RWPE1 (cell line): ENCODE measurements around the gene AK6.
A peak's percentile ranks its signal among the peaks of the same experiment; 100 is the strongest.
"Not testable (repeated sequence)": the region's sequence is repeated elsewhere in the genome, so short reads cannot be mapped to it uniquely, and the experiment has no call there.

Experiments used
- CTCF ChIA-PET: fragments of 350-600 bp; sonication (Branson Sonifier 250); formaldehyde crosslinking; extraction: SDS; loops from one replicate; lab custom pipeline; 2021; lab: Yijun Ruan, JAX
- POLR2A ChIA-PET: fragments of 400-600 bp; formaldehyde crosslinking; extraction: SDS; loops from one replicate; lab custom pipeline; 2020; ENCODE audit warnings: antibody characterized with exemption; ENCODE audit not compliant: low non-redundant PET; lab: Yijun Ruan, JAX
- DNase-seq: peaks from one replicate; pipeline ENCODE4 v3.0.0; 2012; ENCODE audit warnings: low spot score
- H3K27ac ChIP-seq: fragments of 450-650 bp; 2 replicates; pipeline ENCODE4 v1.5.1; 2017
- TF ChIP-seq, protein P1 (sequence below): fragments of 450-650 bp; conservative IDR thresholded peaks from 2 replicates; pipeline ENCODE4 v1.5.1; 2017; ENCODE audit warnings: low read depth, mild to moderate bottlenecking

AK6 gene

GRCh38 chr5:69404659-69405330 is 35.5 kb upstream of the AK6 start:
- no peak for DNase-seq
- no peak overlapping the region for H3K27ac ChIP-seq
- TF ChIP-seq, protein P1, sequence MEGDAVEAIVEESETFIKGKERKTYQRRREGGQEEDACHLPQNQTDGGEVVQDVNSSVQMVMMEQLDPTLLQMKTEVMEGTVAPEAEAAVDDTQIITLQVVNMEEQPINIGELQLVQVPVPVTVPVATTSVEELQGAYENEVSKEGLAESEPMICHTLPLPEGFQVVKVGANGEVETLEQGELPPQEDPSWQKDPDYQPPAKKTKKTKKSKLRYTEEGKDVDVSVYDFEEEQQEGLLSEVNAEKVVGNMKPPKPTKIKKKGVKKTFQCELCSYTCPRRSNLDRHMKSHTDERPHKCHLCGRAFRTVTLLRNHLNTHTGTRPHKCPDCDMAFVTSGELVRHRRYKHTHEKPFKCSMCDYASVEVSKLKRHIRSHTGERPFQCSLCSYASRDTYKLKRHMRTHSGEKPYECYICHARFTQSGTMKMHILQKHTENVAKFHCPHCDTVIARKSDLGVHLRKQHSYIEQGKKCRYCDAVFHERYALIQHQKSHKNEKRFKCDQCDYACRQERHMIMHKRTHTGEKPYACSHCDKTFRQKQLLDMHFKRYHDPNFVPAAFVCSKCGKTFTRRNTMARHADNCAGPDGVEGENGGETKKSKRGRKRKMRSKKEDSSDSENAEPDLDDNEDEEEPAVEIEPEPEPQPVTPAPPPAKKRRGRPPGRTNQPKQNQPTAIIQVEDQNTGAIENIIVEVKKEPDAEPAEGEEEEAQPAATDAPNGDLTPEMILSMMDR = no peak
- POLR2A ChIA-PET = no interaction called here
- CTCF ChIA-PET = no interaction called here

GRCh38 chr5:69378376-69378775 is 9.1 kb upstream of the AK6 start:
- POLR2A ChIA-PET = no interaction called here
- TF ChIP-seq, protein P1 = no peak
- no peak for DNase-seq
- CTCF ChIA-PET = no interaction called here
- H3K27ac ChIP-seq = no peak overlapping the region

GRCh38 chr5:69374911-69375446 is 5.7 kb upstream of the AK6 start:
- no peak for DNase-seq
- TF ChIP-seq, protein P1 = no peak
- no peak overlapping the region for H3K27ac ChIP-seq
- ChIA-PET CTCF (no interaction called here), POLR2A (no interaction called here)

DNA sequence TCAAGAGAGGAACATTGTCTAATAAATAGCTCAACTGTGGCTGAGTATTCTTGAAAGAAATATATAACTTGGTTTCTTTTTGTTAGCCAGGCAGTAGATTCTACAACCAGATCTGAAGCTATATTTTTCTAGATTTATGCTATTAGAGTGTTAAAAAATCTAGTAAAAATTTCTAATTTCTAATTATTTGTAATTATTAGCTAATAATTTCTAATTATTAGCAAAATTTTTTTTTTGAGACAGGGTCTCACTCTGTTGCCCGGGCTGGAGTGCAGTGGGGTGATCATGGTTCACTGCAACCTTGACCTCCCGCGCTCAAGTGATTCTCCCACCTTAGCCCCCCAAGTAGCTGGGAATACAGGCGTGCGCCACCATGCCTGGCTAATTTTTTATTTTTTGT is 3.1 kb upstream of the AK6 start:
- no peak overlapping the region for H3K27ac ChIP-seq
- ChIA-PET POLR2A (no interaction called here), CTCF (interaction anchor here (0.5 to 1.1 kb wide), 3 partner anchors 11 to 278 kb away, joined by 3 read pairs; partner anchors contain the start of gene SLC30A5)
- TF ChIP-seq, protein P1 = no peak
- no peak for DNase-seq

GRCh38 chr5:69370335-69370734 is 1.0 kb upstream of the AK6 start:
- POLR2A ChIA-PET, DNase-seq: not testable (repeated sequence)
- CTCF ChIA-PET = interaction anchor here (0.6 to 1.4 kb wide), 2 partner anchors 22 to 277 kb away, joined by 3 to 7 read pairs; partner anchors contain the start of gene SLC30A5
- peak overlapping the region; percentile 97 for H3K27ac ChIP-seq

- H3K27ac ChIP-seq = peak overlapping the region; percentile 97
- peak; percentile 78 for DNase-seq
- TF ChIP-seq, protein P1 = no peak
- ChIA-PET CTCF (interaction anchor here (1.2 kb wide), 1 partner anchor 275 kb away, joined by 5 read pairs; no protein-coding TSS in a partner anchor), POLR2A (no interaction called here)
These were observed 621 bp downstream of the AK6 start for GRCh38 chr5:69368458-69369339.
